Left ventricle myocardium superior (tissue), 1 donor: ENCODE measurements around the gene GJB3. TPM values are rescaled to one million over a fixed set of nuclear protein-coding genes. Genes with fewer than 3 reads are reported as not detected.

Experiments used
- ATAC-seq: fragments of 200-7000 bp; cut with Tn5 transposase; one replicate; pipeline ENCODE4 v1.9.1; 2020; ENCODE audit warnings: mild to moderate bottlenecking, moderate library complexity
- DNase-seq: peaks from one replicate; pipeline ENCODE4 v3.0.0-alpha.2; 2020
- intact Hi-C: fragments of 100-400 bp; cut with micrococcal nuclease; formaldehyde crosslinking; loops from one replicate; pipeline ENCODE4 v1.11.0; 2022
- total RNA-seq: library from RNA; stranded (reverse); fragmentation: NEBNext Ultra II Directional; extraction: Animal tissue kit (Norgen Biotek cat#: 25700); gene quantifications from one replicate; pipeline ENCODE4 v1.2.1, GENCODE V29; 2021
- donor health status: DM: no; HTN: yes; CAD: no; lungs with severe emphysema.

The GJB3 gene
- total RNA-seq, 1 donor from 2014 or later: not detected

- DNase-seq (no peak), ATAC-seq (no peak)
- intact Hi-C loops: no loop called here
These were observed 486 bp upstream of the GJB3 start for GRCh38 chr1:34780528-34780927.

- ATAC-seq (no peak), DNase-seq (no peak)
- intact Hi-C loops: no loop called here
These were observed 904 bp downstream of the GJB3 start for GRCh38 chr1:34781844-34782391.

- no peak for DNase-seq
- no peak for ATAC-seq
- intact Hi-C loops: loop anchor here (5.0 kb wide), 1 partner anchor 68 kb away; no protein-coding TSS in a partner anchor
These were observed 3.8 kb downstream of the GJB3 start for GRCh38 chr1:34784751-34785221.

GRCh38 chr1:34785231-34785874 lies 4.3 kb downstream of the GJB3 start:
- no peak for ATAC-seq
- DNase-seq: no peak
- intact Hi-C loops: loop anchor here (5.0 kb wide), 1 partner anchor 67 kb away; no protein-coding TSS in a partner anchor

- DNase-seq: no peak
- intact Hi-C loops: loop anchor here (5.0 kb wide), 1 partner anchor 66 kb away; no protein-coding TSS in a partner anchor
- ATAC-seq: no peak
These were observed 5.0 kb downstream of the GJB3 start for GRCh38 chr1:34785875-34786470.

GRCh38 chr1:34786521-34787325 lies 5.7 kb downstream of the GJB3 start:
- peak; percentile 76 for DNase-seq
- peak; percentile 78 for ATAC-seq
- intact Hi-C loops: loop anchor here (5.0 kb wide), 1 partner anchor 66 kb away; no protein-coding TSS in a partner anchor

- intact Hi-C loops: loop anchor here (5.0 kb wide), 1 partner anchor 65 kb away; no protein-coding TSS in a partner anchor
- ATAC-seq: peak; percentile 26
- no peak for DNase-seq
These were observed 6.7 kb downstream of the GJB3 start for GRCh38 chr1:34787461-34788420.

GRCh38 chr1:34790985-34791384 lies 10.0 kb downstream of the GJB3 start:
- ATAC-seq: peak; percentile 62
- intact Hi-C loops: no loop called here
- peak; percentile 63 for DNase-seq

GRCh38 chr1:34792424-34792823 lies 11.4 kb downstream of the GJB3 start:
- DNase-seq: no peak
- no peak for ATAC-seq
- intact Hi-C loops: no loop called here

- ATAC-seq (peak; percentile 59), DNase-seq (peak; percentile 56)
- intact Hi-C loops: no loop called here
These were observed 12.1 kb downstream of the GJB3 start, which contains the start of gene GJA4 for GRCh38 chr1:34792868-34793727. Gene GJA4 (plus strand): TSS chr1:34792999. CDS start chr1:34794214, 1,215 bp downstream.

GRCh38 chr1:34794001-34794789 lies 13.2 kb downstream of the GJB3 start:
- DNase-seq (no peak), ATAC-seq (no peak)
- intact Hi-C loops: no loop called here

- no peak for ATAC-seq
- no peak for DNase-seq
- intact Hi-C loops: no loop called here
These were observed 13.8 kb downstream of the GJB3 start for GRCh38 chr1:34794790-34795180.

GRCh38 chr1:34795916-34796315 lies 14.9 kb downstream of the GJB3 start:
- ATAC-seq: no peak
- intact Hi-C loops: no loop called here
- no peak for DNase-seq

- no peak for DNase-seq
- ATAC-seq: no peak
- intact Hi-C loops: no loop called here
These were observed 16.0 kb downstream of the GJB3 start for GRCh38 chr1:34796990-34797389.

GRCh38 chr1:34800214-34800613 lies 19.2 kb downstream of the GJB3 start:
- ATAC-seq: no peak
- intact Hi-C loops: no loop called here
- no peak for DNase-seq

- intact Hi-C loops: no loop called here
- DNase-seq (no peak), ATAC-seq (no peak)
These were observed 22.8 kb downstream of the GJB3 start for GRCh38 chr1:34803770-34804169.

- ATAC-seq: no peak
These were observed 25.4 kb downstream of the GJB3 start for GRCh38 chr1:34806396-34806795.

More at GRCh38 chr1:34806396-34806795, 25.4 kb downstream of the GJB3 start:
- no peak for DNase-seq
- intact Hi-C loops: no loop called here
